Endothelial cell (in vitro differentiated cells): Measurements from ENCODE around the gene NRXN3. TPM values are rescaled to one million over a fixed set of nuclear protein-coding genes. Genes with fewer than 3 reads are reported as not detected.

Experiments
- DNase-seq: peaks from one replicate; pipeline ENCODE4 v3.0.0; 2021; ENCODE audit warnings: low spot score
- H3K27ac Mint-ChIP-seq: one replicate; pipeline ENCODE4 v1.8.0; 2021; ENCODE audit warnings: mixed read lengths, inconsistent platforms; ENCODE audit not compliant: unreplicated experiment
- H3K27me3 Mint-ChIP-seq: one replicate; pipeline ENCODE4 v1.8.0; 2021; ENCODE audit warnings: mild to moderate bottlenecking, moderate library complexity, mixed read lengths, inconsistent platforms; ENCODE audit not compliant: unreplicated experiment
- H3K36me3 Mint-ChIP-seq: one replicate; pipeline ENCODE4 v1.8.0; 2021; ENCODE audit warnings: mild to moderate bottlenecking, low read depth, mixed read lengths, inconsistent platforms; ENCODE audit not compliant: unreplicated experiment
- H3K4me1 Mint-ChIP-seq: one replicate; pipeline ENCODE4 v1.8.0; 2021; ENCODE audit warnings: mild to moderate bottlenecking, mixed read lengths, inconsistent platforms; ENCODE audit not compliant: unreplicated experiment
- H3K4me3 Mint-ChIP-seq: one replicate; pipeline ENCODE4 v1.8.0; 2021; ENCODE audit warnings: mild to moderate bottlenecking, mixed read lengths, inconsistent platforms; ENCODE audit not compliant: unreplicated experiment
- H3K9me3 Mint-ChIP-seq: one replicate; pipeline ENCODE4 v1.8.0; 2021; ENCODE audit warnings: mixed read lengths, inconsistent platforms; ENCODE audit not compliant: unreplicated experiment
- total RNA-seq: library from RNA; stranded (reverse); fragmentation: NEBNext Ultra II Directional; extraction: Animal tissue kit (Norgen Biotek cat#: 25700); gene quantifications from one replicate; pipeline ENCODE4 v1.2.1, GENCODE V29; 2021; ENCODE audit not compliant: unreplicated experiment
- TF ChIP-seq, protein P1 (sequence below): fragments of 200-600 bp; sonication (generic); IDR thresholded peaks from one replicate; pipeline ENCODE4 v1.5.0; 2021; ENCODE audit warnings: antibody characterized with exemption; ENCODE audit not compliant: unreplicated experiment

The NRXN3 gene
- total RNA-seq, 1 donor from 2014 or later = 2.3 TPM

DNA sequence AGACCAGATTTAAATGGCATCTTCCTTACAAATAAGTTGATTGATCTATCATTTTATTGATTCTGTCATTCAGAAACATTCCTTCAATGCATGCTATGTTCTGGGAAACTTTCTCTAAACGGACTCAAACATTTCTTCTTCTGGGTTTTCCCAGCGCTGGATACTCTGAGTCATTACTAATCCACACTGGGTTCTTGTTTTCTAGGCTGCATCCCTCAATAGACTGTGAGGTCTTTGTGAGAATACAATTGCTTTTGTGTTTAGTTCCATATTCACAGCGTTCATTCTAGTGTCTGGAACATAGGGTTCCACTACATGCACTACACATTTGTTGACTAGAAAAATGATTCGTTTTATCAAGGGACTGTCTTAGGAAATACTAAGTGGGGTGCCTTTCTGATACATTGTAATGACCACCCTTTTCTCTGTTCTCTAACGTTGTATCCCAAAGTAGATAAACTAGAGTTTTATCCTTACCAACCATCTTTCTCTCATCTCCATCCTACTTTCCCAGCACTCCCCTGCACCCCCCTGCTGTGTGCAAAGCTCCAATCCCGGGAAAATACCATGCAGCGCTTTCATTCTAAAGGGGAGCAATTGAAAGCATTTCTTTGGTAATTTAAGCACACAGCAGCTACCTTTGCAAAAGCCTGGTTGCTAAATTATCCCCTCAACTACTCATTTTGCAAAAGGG lies 1162.5 kb downstream of the NRXN3 start:
- Mint-ChIP-seq H3K27me3 (peaks cover 1% of the 10 kb centered on the region), H3K9me3 (no peaks in the 10 kb centered on the region), H3K4me3 (no peak overlapping the region), H3K4me1 (no peaks in the 10 kb centered on the region), H3K27ac (no peak overlapping the region), H3K36me3 (no peaks in the 10 kb centered on the region)
- TF ChIP-seq, protein P1, sequence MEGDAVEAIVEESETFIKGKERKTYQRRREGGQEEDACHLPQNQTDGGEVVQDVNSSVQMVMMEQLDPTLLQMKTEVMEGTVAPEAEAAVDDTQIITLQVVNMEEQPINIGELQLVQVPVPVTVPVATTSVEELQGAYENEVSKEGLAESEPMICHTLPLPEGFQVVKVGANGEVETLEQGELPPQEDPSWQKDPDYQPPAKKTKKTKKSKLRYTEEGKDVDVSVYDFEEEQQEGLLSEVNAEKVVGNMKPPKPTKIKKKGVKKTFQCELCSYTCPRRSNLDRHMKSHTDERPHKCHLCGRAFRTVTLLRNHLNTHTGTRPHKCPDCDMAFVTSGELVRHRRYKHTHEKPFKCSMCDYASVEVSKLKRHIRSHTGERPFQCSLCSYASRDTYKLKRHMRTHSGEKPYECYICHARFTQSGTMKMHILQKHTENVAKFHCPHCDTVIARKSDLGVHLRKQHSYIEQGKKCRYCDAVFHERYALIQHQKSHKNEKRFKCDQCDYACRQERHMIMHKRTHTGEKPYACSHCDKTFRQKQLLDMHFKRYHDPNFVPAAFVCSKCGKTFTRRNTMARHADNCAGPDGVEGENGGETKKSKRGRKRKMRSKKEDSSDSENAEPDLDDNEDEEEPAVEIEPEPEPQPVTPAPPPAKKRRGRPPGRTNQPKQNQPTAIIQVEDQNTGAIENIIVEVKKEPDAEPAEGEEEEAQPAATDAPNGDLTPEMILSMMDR = no peak
- no peak for DNase-seq

DNA sequence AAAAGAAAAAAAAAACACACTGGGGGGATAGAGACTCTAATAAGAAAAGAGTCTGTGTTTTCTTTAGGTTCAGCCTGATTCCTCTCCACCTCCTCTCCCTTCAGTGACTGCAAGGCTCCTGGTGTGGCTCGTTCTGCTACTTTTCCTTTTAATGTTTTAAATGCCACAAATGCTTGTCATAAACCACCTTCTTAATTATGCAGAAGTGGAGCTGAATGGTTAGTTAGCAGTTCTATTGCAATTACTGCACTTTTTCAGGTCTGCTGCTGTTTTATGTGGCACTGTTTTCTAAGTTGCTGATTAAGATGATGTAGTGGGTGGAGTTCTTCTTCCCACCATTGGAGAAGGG lies 1163.0 kb downstream of the NRXN3 start:
- TF ChIP-seq, protein P1 = no peak
- no peak for DNase-seq
- no peaks in the 10 kb centered on the region for H3K4me1 Mint-ChIP-seq
- H3K36me3 Mint-ChIP-seq = no peaks in the 10 kb centered on the region
- H3K4me3 Mint-ChIP-seq = no peak overlapping the region
- peaks cover 1% of the 10 kb centered on the region for H3K27me3 Mint-ChIP-seq
- no peaks in the 10 kb centered on the region for H3K9me3 Mint-ChIP-seq
- H3K27ac Mint-ChIP-seq = no peak overlapping the region

DNA sequence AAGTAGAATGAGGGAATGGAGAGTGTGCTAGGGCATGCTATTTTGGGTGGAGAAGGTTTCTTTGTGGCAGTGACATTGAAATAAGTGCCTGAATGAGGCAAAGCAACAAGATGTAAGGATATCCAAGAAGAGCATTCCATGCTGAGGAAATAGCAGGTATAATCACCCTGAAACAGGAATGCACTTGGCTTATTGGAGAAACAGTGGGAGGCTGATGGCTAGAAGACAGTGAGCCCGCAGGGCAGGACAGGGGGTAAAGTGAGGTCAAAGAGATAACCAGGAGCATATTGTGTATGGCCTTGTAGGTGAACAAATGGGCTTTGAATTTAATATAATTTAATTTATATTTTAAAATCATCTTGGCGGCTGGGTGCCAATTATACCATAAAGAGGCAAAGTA lies 1164.1 kb downstream of the NRXN3 start:
- Mint-ChIP-seq H3K27ac (no peak overlapping the region), H3K9me3 (no peaks in the 10 kb centered on the region), H3K36me3 (no peaks in the 10 kb centered on the region), H3K27me3 (peaks cover 1% of the 10 kb centered on the region), H3K4me1 (no peaks in the 10 kb centered on the region), H3K4me3 (no peak overlapping the region)
- TF ChIP-seq, protein P1 = no peak
- DNase-seq = no peak

DNA sequence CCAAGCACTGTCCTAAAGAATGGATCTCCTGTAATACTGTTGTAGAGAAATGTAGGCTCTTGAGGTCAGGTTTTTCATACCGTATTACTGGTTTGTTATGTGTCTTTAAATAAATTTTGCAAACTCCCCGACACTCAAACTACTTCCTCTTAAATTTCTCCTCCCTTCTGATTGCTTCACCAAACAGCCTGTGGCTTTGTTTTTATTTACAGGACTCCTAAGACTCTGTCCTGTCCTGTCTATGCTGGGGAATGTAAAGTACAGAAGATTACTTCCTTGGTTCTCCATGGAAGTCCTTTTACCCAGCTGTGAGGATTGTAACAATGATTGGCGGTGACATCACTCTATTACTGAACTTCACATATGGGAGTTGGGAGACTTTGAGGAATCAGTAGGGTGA lies 1167.6 kb downstream of the NRXN3 start:
- no peak for DNase-seq
- TF ChIP-seq, protein P1 = no peak
- no peaks in the 10 kb centered on the region for H3K27me3 Mint-ChIP-seq
- no peaks in the 10 kb centered on the region for H3K9me3 Mint-ChIP-seq
- no peak overlapping the region for H3K4me3 Mint-ChIP-seq
- H3K4me1 Mint-ChIP-seq = no peaks in the 10 kb centered on the region
- H3K27ac Mint-ChIP-seq = no peak overlapping the region
- no peaks in the 10 kb centered on the region for H3K36me3 Mint-ChIP-seq

DNA sequence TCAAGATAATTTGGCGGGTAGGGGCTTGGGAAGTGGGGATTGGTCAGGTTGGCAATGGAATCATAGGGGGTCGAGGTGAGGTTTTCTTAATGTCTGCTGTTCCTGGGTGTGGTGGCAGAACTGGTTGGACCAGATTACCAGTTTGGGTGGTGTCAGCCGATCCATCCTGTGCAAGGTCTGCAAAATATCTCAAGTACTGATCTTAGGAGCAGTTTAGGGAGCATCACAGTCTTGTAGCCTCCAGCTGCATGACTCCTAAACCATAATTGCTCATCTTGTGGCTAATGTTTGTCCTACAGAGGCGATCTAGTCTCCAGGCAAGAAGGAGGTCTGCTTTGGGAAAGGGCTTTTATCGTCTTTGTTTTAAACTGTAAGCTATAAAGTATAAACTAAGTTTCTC lies 1172.8 kb downstream of the NRXN3 start:
- no peak overlapping the region for H3K4me3 Mint-ChIP-seq
- no peaks in the 10 kb centered on the region for H3K9me3 Mint-ChIP-seq
- H3K27ac Mint-ChIP-seq = no peak overlapping the region
- TF ChIP-seq, protein P1 = no peak
- no peaks in the 10 kb centered on the region for H3K36me3 Mint-ChIP-seq
- no peaks in the 10 kb centered on the region for H3K27me3 Mint-ChIP-seq
- DNase-seq = no peak
- no peaks in the 10 kb centered on the region for H3K4me1 Mint-ChIP-seq
